Measurements from ENCODE around the gene S1PR4.

GRCh38 chr19:3167533-3168272, 10.9 kb upstream of the S1PR4 start:
- no peak for TF ChIP-seq CTCF (IDR thresholded peaks at IDR 0.05)
- no peak for TF ChIP-seq POLR2A (IDR thresholded peaks at IDR 0.05)
